Panc1 (cell line): Measurements from ENCODE around the gene TMEM187.

Source experiments
- CTCF ChIP-seq: fragments of 450-650 bp; IDR thresholded peaks from 2 replicates; pipeline ENCODE4 v1.5.1; 2017; ENCODE audit warnings: mild to moderate bottlenecking
- POLR2AphosphoS5 ChIP-seq: IDR thresholded peaks from 2 replicates; pipeline ENCODE4 v1.6.1; 2012; ENCODE audit warnings: mild to moderate bottlenecking, low read depth, low read length, moderate library complexity
- SIN3A ChIP-seq: IDR thresholded peaks from 2 replicates; pipeline ENCODE4 v1.6.1; 2012; ENCODE audit warnings: low read depth, mild to moderate bottlenecking, low read length, moderate library complexity, borderline replicate concordance; ENCODE audit not compliant: insufficient read depth
- TCF7L2 ChIP-seq: IDR thresholded peaks from 2 replicates; pipeline ENCODE4 v1.6.1; 2011; ENCODE audit warnings: mild to moderate bottlenecking, low read depth, low read length, inconsistent platforms

GRCh38 chrX:153960077-153960476 is 12.5 kb upstream of the TMEM187 start:
- TF ChIP-seq CTCF (no peak), POLR2AphosphoS5 (no peak), SIN3A (no peak), TCF7L2 (no peak)
